ENCODE data around the gene SMOC2. TPM values are rescaled to one million over a fixed set of nuclear protein-coding genes. Genes with fewer than 3 reads are reported as not detected.

SMOC2 gene
- total RNA-seq, 3 donors from 2014 or later, result 14.4 to 67.2 (median 63.6) TPM

DNA sequence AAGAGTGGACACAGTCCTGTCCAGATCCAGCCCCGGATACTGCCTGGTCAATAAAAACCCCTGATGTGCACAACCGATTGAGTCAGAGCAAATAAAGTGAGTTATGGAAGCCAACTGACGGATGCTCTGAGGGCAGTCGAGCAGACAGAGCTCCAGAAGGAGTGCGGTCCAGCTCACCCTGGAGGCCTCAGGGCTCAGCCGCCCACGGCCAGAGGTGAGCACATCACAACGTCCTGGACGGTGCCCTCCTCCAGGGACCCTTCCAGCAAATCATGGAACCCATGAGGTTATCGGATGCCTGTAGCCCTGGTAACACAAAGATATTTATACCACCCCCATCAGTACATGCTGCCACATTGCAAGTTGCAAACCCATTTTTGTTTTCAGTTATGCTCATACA lies 44.0 kb upstream of the SMOC2 start:
- H3K36me3 ChIP-seq, result no peaks in the 10 kb centered on the region
- H3K9me3 ChIP-seq, result no peaks in the 10 kb centered on the region
- H3K4me1 ChIP-seq, result peaks cover 0 to 4% of the 10 kb centered on the region in 2 donors
- no peak overlapping the region for H3K27ac ChIP-seq
- intact Hi-C loops (cut with DNase I; ENCODE audit: low total_unique reads), result no loop called here
- no peaks in the 10 kb centered on the region for H3K27me3 ChIP-seq
- no peak for DNase-seq (ENCODE audit: low spot score in 2 of 2)
- H3K4me3 ChIP-seq, result no peak overlapping the region
- TF ChIP-seq, protein P1, sequence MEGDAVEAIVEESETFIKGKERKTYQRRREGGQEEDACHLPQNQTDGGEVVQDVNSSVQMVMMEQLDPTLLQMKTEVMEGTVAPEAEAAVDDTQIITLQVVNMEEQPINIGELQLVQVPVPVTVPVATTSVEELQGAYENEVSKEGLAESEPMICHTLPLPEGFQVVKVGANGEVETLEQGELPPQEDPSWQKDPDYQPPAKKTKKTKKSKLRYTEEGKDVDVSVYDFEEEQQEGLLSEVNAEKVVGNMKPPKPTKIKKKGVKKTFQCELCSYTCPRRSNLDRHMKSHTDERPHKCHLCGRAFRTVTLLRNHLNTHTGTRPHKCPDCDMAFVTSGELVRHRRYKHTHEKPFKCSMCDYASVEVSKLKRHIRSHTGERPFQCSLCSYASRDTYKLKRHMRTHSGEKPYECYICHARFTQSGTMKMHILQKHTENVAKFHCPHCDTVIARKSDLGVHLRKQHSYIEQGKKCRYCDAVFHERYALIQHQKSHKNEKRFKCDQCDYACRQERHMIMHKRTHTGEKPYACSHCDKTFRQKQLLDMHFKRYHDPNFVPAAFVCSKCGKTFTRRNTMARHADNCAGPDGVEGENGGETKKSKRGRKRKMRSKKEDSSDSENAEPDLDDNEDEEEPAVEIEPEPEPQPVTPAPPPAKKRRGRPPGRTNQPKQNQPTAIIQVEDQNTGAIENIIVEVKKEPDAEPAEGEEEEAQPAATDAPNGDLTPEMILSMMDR (IDR thresholded peaks at IDR 0.05), result no peak
- TF ChIP-seq POLR2AphosphoS5 (IDR thresholded peaks at IDR 0.05) (no peak), POLR2A (IDR thresholded peaks at IDR 0.05) (no peak)

DNA sequence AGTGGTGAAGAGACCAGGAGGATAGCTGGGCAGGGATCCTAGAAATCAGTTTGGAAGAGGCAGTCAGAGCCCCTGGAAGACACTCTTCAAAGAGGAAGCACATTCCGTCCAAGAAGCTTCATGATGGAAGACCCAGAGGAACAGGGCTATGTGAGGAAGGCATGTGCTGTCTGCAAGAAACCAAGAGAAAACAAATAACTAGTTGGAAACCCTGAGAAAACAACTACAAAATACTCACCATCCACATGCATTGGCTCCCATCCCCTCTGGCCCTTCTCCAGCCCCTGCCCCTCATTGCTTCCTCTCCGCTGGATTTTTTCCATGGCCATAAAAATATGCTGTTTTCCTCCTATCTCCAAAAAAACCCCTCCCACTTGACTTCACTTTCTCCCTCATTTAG lies 40.9 kb upstream of the SMOC2 start:
- Histone ChIP-seq H3K9me3 (no peaks in the 10 kb centered on the region), H3K4me3 (no peak overlapping the region), H3K4me1 (no peaks in the 10 kb centered on the region), H3K27me3 (no peaks in the 10 kb centered on the region), H3K27ac (peak overlapping the region in 1 of 2 donors; percentile 28), H3K36me3 (no peaks in the 10 kb centered on the region)
- intact Hi-C loops (cut with DNase I; ENCODE audit: low total_unique reads), result no loop called here
- no peak for DNase-seq (ENCODE audit: low spot score in 2 of 2)
- no peak for TF ChIP-seq POLR2AphosphoS5 (IDR thresholded peaks at IDR 0.05)
- TF ChIP-seq POLR2A (IDR thresholded peaks at IDR 0.05), result no peak
- TF ChIP-seq, protein P1 (IDR thresholded peaks at IDR 0.05), result no peak

DNA sequence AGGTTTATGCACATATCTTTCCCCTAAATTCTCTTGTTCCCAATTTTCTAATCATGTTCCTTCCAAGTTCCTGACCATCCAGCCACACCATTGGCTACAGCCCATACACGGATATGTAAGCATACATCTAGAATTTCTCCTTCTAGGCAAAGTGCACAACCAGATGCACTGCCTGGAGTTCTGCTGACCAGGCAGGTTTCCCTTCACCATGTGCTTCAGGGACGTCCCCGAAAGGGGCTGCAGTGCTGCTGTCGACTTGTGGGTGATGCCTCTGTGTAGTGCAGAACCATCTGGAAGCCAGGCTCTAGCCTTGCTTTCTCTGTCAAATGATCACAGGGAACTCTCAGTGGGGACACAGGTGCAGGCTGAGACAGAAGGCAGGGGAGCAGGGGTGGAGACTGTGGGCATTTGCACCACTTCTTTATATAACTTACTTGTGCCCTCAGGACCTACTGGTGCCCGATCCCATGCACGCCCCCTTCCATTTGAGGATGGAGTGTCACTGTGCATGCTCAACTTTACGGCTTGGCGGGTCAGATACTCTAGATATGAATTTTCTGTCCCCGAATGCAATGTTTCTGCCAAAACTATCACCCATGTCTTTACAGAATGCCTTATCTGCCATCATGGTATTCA lies 37.5 kb upstream of the SMOC2 start:
- DNase-seq (ENCODE audit: low spot score in 2 of 2), result no peak
- Histone ChIP-seq H3K27me3 (no peaks in the 10 kb centered on the region), H3K4me3 (no peak overlapping the region), H3K27ac (no peak overlapping the region), H3K9me3 (no peaks in the 10 kb centered on the region), H3K4me1 (no peaks in the 10 kb centered on the region), H3K36me3 (no peaks in the 10 kb centered on the region)
- TF ChIP-seq, protein P1 (IDR thresholded peaks at IDR 0.05), result no peak
- TF ChIP-seq POLR2A (IDR thresholded peaks at IDR 0.05), result no peak
- TF ChIP-seq POLR2AphosphoS5 (IDR thresholded peaks at IDR 0.05), result no peak
- intact Hi-C loops (cut with DNase I; ENCODE audit: low total_unique reads), result no loop called here

DNA sequence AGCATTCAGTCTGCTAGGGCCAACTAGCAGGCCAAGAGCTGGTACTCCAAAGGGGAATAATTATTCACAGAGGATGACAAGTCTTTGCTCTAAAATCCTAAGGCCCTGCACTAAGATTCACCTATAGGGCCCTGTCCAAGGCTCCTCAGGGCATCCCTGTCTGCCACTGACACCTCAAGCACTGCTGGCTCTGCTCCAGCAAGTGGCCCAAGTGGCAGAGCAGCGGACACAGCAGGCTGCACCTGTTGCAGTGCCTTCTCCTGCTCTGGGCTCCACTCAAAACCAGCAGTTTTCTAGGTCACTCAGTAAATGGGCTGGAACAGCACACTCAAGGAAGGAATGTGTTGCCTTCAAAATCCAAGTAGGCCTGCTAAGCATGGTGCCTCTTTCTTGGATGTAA lies 36.4 kb upstream of the SMOC2 start:
- Histone ChIP-seq H3K4me3 (no peak overlapping the region), H3K36me3 (no peaks in the 10 kb centered on the region), H3K4me1 (no peaks in the 10 kb centered on the region), H3K27me3 (no peaks in the 10 kb centered on the region), H3K9me3 (no peaks in the 10 kb centered on the region), H3K27ac (no peak overlapping the region)
- no peak for DNase-seq (ENCODE audit: low spot score in 2 of 2)
- intact Hi-C loops (cut with DNase I; ENCODE audit: low total_unique reads), result no loop called here
- TF ChIP-seq POLR2A (IDR thresholded peaks at IDR 0.05) (no peak), POLR2AphosphoS5 (IDR thresholded peaks at IDR 0.05) (no peak)
- TF ChIP-seq, protein P1 (IDR thresholded peaks at IDR 0.05), result no peak

DNA sequence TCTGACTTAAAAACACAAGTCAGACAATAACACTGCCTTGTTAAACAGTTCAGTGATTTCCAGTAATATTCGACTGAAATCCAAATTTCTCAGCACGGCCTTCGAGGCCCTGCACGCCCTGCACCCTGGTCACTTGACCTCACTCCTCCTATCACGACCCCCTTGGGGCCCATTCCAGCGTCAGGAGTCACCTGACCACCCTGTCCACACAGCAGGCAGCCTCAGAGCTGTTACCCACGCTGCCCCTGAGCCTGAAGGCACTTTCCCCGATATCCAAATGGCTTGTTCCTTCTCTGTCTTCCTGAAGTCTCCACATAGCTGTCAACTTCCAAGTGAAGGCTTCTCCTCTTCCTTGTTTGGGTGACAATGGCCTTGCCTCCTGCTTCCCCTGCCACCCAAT lies 33.1 kb upstream of the SMOC2 start:
- no peaks in the 10 kb centered on the region for H3K27me3 ChIP-seq
- TF ChIP-seq, protein P1 (IDR thresholded peaks at IDR 0.05), result no peak
- TF ChIP-seq POLR2A (IDR thresholded peaks at IDR 0.05) (no peak), POLR2AphosphoS5 (IDR thresholded peaks at IDR 0.05) (no peak)
- no peak for DNase-seq (ENCODE audit: low spot score in 2 of 2)
- intact Hi-C loops (cut with DNase I; ENCODE audit: low total_unique reads), result no loop called here
- no peak overlapping the region for H3K4me3 ChIP-seq
- H3K9me3 ChIP-seq, result no peaks in the 10 kb centered on the region
- no peaks in the 10 kb centered on the region for H3K36me3 ChIP-seq
- H3K4me1 ChIP-seq, result no peaks in the 10 kb centered on the region
- H3K27ac ChIP-seq, result no peak overlapping the region

Measured in breast epithelium (tissue), 4 donors.